ENCODE results near the gene MDGA2.

MDGA2 gene

DNA sequence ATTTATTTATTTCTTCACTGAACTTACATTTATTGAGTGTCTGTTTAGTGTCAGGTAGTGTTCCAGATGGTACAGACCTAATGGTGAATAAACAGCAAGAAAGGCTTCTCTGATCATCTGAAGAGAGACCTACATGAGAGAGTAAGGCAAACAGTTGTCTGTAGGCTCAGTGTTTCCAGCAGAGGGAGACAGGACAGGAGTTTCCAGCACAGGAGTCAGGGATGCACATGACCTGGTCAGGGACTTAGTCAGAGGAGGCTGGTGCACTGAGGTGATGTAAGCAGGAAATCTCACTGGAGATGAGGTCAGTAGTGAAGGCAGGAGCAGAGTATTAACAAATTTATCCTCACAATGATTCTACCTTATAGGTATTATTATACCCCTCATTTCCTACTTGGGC lies 233.2 kb downstream of the MDGA2 start:
- Histone ChIP-seq H3K4me1 (peaks cover 0 to 12% (median 2%) of the 10 kb centered on the region in 4 donors), H3K27ac (no peak overlapping the region), H3K36me3 (no peaks in the 10 kb centered on the region), H3K27me3 (no peaks in the 10 kb centered on the region), H3K9me3 (no peaks in the 10 kb centered on the region), H3K4me3 (no peak overlapping the region)
- no peak for DNase-seq
- TF ChIP-seq, protein P1, sequence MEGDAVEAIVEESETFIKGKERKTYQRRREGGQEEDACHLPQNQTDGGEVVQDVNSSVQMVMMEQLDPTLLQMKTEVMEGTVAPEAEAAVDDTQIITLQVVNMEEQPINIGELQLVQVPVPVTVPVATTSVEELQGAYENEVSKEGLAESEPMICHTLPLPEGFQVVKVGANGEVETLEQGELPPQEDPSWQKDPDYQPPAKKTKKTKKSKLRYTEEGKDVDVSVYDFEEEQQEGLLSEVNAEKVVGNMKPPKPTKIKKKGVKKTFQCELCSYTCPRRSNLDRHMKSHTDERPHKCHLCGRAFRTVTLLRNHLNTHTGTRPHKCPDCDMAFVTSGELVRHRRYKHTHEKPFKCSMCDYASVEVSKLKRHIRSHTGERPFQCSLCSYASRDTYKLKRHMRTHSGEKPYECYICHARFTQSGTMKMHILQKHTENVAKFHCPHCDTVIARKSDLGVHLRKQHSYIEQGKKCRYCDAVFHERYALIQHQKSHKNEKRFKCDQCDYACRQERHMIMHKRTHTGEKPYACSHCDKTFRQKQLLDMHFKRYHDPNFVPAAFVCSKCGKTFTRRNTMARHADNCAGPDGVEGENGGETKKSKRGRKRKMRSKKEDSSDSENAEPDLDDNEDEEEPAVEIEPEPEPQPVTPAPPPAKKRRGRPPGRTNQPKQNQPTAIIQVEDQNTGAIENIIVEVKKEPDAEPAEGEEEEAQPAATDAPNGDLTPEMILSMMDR (IDR thresholded peaks at IDR 0.05): no peak
- intact Hi-C loops (cut with DNase I; ENCODE audit: low total_unique reads): no loop called here

DNA sequence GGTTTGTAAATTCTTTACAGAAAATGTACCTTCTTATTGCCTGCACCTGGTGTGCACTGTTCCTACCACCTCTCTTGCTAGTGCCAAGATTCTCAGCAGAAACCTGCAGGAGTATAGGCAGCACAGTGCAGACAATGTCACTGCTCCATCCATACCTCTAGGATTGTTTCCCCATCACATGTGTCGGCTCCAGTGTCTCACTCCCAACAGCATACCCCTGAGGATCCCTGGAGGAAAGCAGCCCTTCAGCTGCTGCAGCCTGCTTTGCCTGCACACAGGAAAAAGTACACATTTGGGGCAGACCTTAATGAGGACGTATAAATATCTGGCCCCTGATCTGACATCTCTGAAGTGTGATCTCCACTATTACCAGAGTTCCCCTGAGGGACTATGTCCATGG lies 235.5 kb downstream of the MDGA2 start:
- Histone ChIP-seq H3K27ac (no peak overlapping the region), H3K4me3 (no peak overlapping the region), H3K27me3 (no peaks in the 10 kb centered on the region), H3K4me1 (peaks cover 0 to 12% (median 2%) of the 10 kb centered on the region in 4 donors), H3K36me3 (no peaks in the 10 kb centered on the region), H3K9me3 (no peaks in the 10 kb centered on the region)
- intact Hi-C loops (cut with DNase I; ENCODE audit: low total_unique reads): no loop called here
- DNase-seq: no peak
- TF ChIP-seq, protein P1 (IDR thresholded peaks at IDR 0.05): no peak

DNA sequence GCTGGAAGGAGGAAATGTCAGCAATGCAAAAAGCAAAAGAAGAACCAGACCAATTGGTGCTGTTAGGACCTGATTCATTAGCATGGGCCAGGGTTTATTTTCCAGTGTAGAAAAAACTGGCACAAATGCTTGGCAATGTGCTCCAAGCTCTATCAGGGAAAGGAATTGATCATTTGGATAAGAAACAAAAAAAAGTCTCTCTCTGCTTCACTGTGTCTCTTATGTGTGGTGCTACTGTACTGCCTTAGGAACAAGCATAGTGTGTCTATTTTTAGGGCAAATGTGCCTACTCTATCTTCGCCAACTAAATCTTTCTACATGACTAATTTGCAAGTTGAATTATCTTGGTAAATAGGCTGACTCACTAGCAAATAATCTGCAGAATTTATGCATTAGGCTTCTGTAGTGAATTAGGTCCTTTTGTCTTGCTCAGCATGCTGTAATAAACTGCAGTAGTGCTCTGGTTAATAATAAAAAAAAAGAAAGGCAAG lies 236.7 kb downstream of the MDGA2 start:
- Histone ChIP-seq H3K36me3 (no peaks in the 10 kb centered on the region), H3K27ac (no peak overlapping the region), H3K4me3 (no peak overlapping the region), H3K27me3 (no peaks in the 10 kb centered on the region), H3K4me1 (peaks cover 0 to 12% (median 2%) of the 10 kb centered on the region in 4 donors), H3K9me3 (no peaks in the 10 kb centered on the region)
- TF ChIP-seq, protein P1 (IDR thresholded peaks at IDR 0.05): no peak
- intact Hi-C loops (cut with DNase I; ENCODE audit: low total_unique reads): no loop called here
- DNase-seq: no peak

DNA sequence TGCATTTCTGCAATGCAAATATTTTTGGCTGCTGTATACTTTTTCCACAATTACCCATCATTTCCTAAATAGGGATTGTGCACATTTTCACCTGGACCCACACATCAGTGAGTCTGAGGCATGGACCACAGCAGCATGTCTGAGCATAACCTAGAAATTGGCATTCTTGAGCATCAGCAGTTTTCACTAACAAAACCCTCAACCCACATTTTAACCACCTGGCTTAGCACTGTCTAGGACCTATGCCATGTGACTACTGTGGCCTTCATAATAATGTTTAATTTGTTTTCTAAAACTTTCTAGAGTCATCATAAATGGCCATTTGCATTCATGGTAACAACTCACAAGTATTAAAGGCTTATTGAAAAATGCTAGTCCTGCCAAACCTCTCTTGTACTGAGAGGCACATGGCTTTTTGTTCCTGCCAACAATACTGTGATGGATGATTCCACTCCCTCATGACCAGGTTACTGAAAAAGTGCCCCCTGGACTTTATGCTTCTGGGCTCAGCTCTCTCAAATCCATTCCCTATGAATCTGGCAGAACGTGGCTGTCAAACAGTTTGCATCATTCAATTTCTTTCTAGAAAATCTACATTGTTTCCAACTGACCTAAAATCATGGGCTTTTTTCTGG lies 240.0 kb downstream of the MDGA2 start:
- no peaks in the 10 kb centered on the region for H3K27me3 ChIP-seq
- intact Hi-C loops (cut with DNase I; ENCODE audit: low total_unique reads): no loop called here
- H3K4me3 ChIP-seq: no peak overlapping the region
- peaks cover 0 to 12% (median 2%) of the 10 kb centered on the region in 4 donors for H3K4me1 ChIP-seq
- no peak for DNase-seq
- no peaks in the 10 kb centered on the region for H3K9me3 ChIP-seq
- no peak overlapping the region for H3K27ac ChIP-seq
- TF ChIP-seq, protein P1 (IDR thresholded peaks at IDR 0.05): no peak
- H3K36me3 ChIP-seq: no peaks in the 10 kb centered on the region

DNA sequence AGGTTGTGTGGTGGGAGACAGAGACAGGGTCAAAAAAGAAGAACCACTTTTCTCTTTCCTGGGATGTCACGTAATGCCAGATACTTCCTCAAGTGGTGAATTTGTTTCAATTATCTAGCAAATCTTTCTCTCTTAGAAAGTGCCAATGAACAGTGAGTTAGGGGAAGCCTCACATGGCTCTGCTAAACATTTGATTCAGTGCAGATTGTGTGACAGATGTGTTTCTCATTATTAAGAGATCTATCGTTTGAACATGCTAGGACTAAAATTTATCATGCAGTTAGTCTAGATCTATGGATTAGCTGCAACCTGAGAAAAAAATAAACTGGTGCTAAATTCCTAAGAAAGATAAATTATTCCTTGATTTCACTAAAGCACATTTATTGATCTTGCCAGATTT lies 247.8 kb downstream of the MDGA2 start:
- intact Hi-C loops (cut with DNase I; ENCODE audit: low total_unique reads): no loop called here
- H3K27me3 ChIP-seq: no peaks in the 10 kb centered on the region

More for the DNA sequence above, 247.8 kb downstream of the MDGA2 start:
- TF ChIP-seq, protein P1 (IDR thresholded peaks at IDR 0.05): no peak
- Histone ChIP-seq H3K4me1 (no peaks in the 10 kb centered on the region), H3K4me3 (no peak overlapping the region), H3K36me3 (no peaks in the 10 kb centered on the region), H3K9me3 (no peaks in the 10 kb centered on the region), H3K27ac (no peak overlapping the region)
- no peak for DNase-seq

Data from tibial artery (tissue), 4 donors.